ENCODE measurements around the gene ANGPTL4.
A peak's percentile ranks its signal among the peaks of the same experiment; 100 is the strongest.

Gene ANGPTL4

GRCh38 chr19:8321986-8322637 is 41.8 kb upstream of the ANGPTL4 start:
- TF ChIP-seq CTCF (conservative IDR thresholded peaks at IDR 0.05; ENCODE audit: low read length), result no peak
- peak overlapping the region; percentile 98 for H3K4me3 ChIP-seq (ENCODE audit: low read length)
- no peak for DNase-seq (ENCODE audit: low read depth)

GRCh38 chr19:8322638-8322997 is 41.3 kb upstream of the ANGPTL4 start:
- no peak for TF ChIP-seq CTCF (conservative IDR thresholded peaks at IDR 0.05; ENCODE audit: low read length)
- no peak for DNase-seq (ENCODE audit: low read depth)
- peak overlapping the region; percentile 98 for H3K4me3 ChIP-seq (ENCODE audit: low read length)

- H3K4me3 ChIP-seq (ENCODE audit: low read length), result no peak overlapping the region
- no peak for TF ChIP-seq CTCF (conservative IDR thresholded peaks at IDR 0.05; ENCODE audit: low read length)
Observed at GRCh38 chr19:8323781-8324185, 40.2 kb upstream of the ANGPTL4 start.

GRCh38 chr19:8324186-8325050 is 39.5 kb upstream of the ANGPTL4 start:
- TF ChIP-seq CTCF (conservative IDR thresholded peaks at IDR 0.05; ENCODE audit: low read length), result no peak; the same call in 1 of the 2 replicates
- H3K4me3 ChIP-seq (ENCODE audit: low read length), result no peak overlapping the region
- no peak for DNase-seq (ENCODE audit: low read depth)

More at GRCh38 chr19:8323781-8324185, 40.2 kb upstream of the ANGPTL4 start:
- no peak for DNase-seq (ENCODE audit: low read depth)

GRCh38 chr19:8325454-8325853 is 38.5 kb upstream of the ANGPTL4 start:
- TF ChIP-seq CTCF (conservative IDR thresholded peaks at IDR 0.05; ENCODE audit: low read length), result no peak
- no peak overlapping the region for H3K4me3 ChIP-seq (ENCODE audit: low read length)
- no peak for DNase-seq (ENCODE audit: low read depth)

- DNase-seq (ENCODE audit: low read depth), result no peak
- no peak overlapping the region for H3K4me3 ChIP-seq (ENCODE audit: low read length)
- no peak for TF ChIP-seq CTCF (conservative IDR thresholded peaks at IDR 0.05; ENCODE audit: low read length)
Observed at GRCh38 chr19:8329996-8330395, 34.0 kb upstream of the ANGPTL4 start.
